GM19468 (cell line): ENCODE measurements around the gene DIP2A.

Experiments used
- ATAC-seq: cut with Tn5 transposase; IDR thresholded peaks from one replicate; pipeline ENCODE4 v1.9.1; 2021; ENCODE audit warnings: mild to moderate bottlenecking, moderate library complexity, moderate number of reproducible peaks; ENCODE audit not compliant: unreplicated experiment; ENCODE audit errors: extremely low read depth

DIP2A gene

GRCh38 chr21:46474382-46474781, 15.7 kb downstream of the DIP2A start:
- no peak for ATAC-seq

GRCh38 chr21:46475296-46475695, 16.6 kb downstream of the DIP2A start:
- ATAC-seq, result no peak

GRCh38 chr21:46477765-46478164, 19.1 kb downstream of the DIP2A start:
- ATAC-seq, result no peak

- ATAC-seq, result no peak
These were observed 20.2 kb downstream of the DIP2A start for GRCh38 chr21:46478910-46479309.

GRCh38 chr21:46480466-46480865, 21.8 kb downstream of the DIP2A start:
- no peak for ATAC-seq

- ATAC-seq, result no peak
These were observed 23.6 kb downstream of the DIP2A start for GRCh38 chr21:46482225-46482845.

GRCh38 chr21:46482846-46483231, 24.1 kb downstream of the DIP2A start:
- no peak for ATAC-seq

- no peak for ATAC-seq
These were observed 24.9 kb downstream of the DIP2A start for GRCh38 chr21:46483300-46484295.

GRCh38 chr21:46486481-46487126, 27.9 kb downstream of the DIP2A start:
- ATAC-seq, result no peak

GRCh38 chr21:46489162-46489663, 30.5 kb downstream of the DIP2A start:
- ATAC-seq, result no peak

GRCh38 chr21:46489800-46490199, 31.1 kb downstream of the DIP2A start:
- no peak for ATAC-seq

GRCh38 chr21:46491553-46491952, 32.9 kb downstream of the DIP2A start:
- ATAC-seq, result no peak

- no peak for ATAC-seq
These were observed 34.2 kb downstream of the DIP2A start for GRCh38 chr21:46492851-46493250.

GRCh38 chr21:46493828-46494227, 35.1 kb downstream of the DIP2A start:
- no peak for ATAC-seq

GRCh38 chr21:46498335-46499050, 39.8 kb downstream of the DIP2A start:
- no peak for ATAC-seq

GRCh38 chr21:46500224-46500861, 41.7 kb downstream of the DIP2A start:
- no peak for ATAC-seq

GRCh38 chr21:46503922-46504550, 45.3 kb downstream of the DIP2A start:
- ATAC-seq, result no peak

- no peak for ATAC-seq
These were observed 46.0 kb downstream of the DIP2A start for GRCh38 chr21:46504666-46505065.

- no peak for ATAC-seq
These were observed 48.9 kb downstream of the DIP2A start for GRCh38 chr21:46507562-46507961.
